Thyroid gland (tissue), 4 donors: ENCODE data around the gene RNGTT. TPM values are rescaled to one million over a fixed set of nuclear protein-coding genes. Genes with fewer than 3 reads are reported as not detected.

ENCODE experiments used
- DNase-seq, 2 donors: peaks; one replicate each; pipeline ENCODE4 v3.0.0-alpha.2; 2019
- H3K27ac ChIP-seq, 3 donors: fragments of 200-600 bp; sonication (generic); 1 replicate in 2 of 3; 2 replicates in 1 of 3; pipeline ENCODE4 v1.5.1; 2016 to 2019; ENCODE audit warnings: mild to moderate bottlenecking in 1 of 3, moderate library complexity in 1 of 3
- H3K27me3 ChIP-seq: fragments of 200-600 bp; sonication (generic); one replicate; pipeline ENCODE4 v1.5.1; 2019
- H3K36me3 ChIP-seq, 2 donors: fragments of 200-600 bp; sonication (generic); one replicate each; pipeline ENCODE4 v1.5.1; 2016 to 2019
- H3K4me1 ChIP-seq, 2 donors: fragments of 200-600 bp; sonication (generic); one replicate each; pipeline ENCODE4 v1.5.1; 2017 to 2019
- H3K4me3 ChIP-seq, 3 donors: fragments of 200-600 bp; sonication (generic); replicated peaks in 1 of 3; 1 replicate in 2 of 3; 2 replicates in 1 of 3; pipeline ENCODE4 v1.5.1; 2016; ENCODE audit warnings: mild to moderate bottlenecking in 1 of 3
- H3K9me3 ChIP-seq: fragments of 200-600 bp; sonication (generic); one replicate; pipeline ENCODE4 v1.5.1; 2017
- CTCF ChIP-seq, 6 experiments: fragments of 200-600 bp in 3 of 6; fragments of 450-650 bp in 3 of 6; sonication (generic) in 3 of 6; IDR thresholded peaks; one replicate each; pipeline ENCODE4 v1.5.1; 2016 to 2019; ENCODE audit warnings: antibody characterized with exemption in 6 of 6, mild to moderate bottlenecking in 2 of 6, inconsistent platforms in 1 of 6, moderate library complexity in 1 of 6
- POLR2A ChIP-seq, 2 donors: fragments of 450-650 bp; IDR thresholded peaks; one replicate each; pipeline ENCODE4 v1.6.1; 2017; ENCODE audit warnings: antibody characterized with exemption in 2 of 2, mild to moderate bottlenecking in 2 of 2, moderate library complexity in 1 of 2
- WGBS, 2 donors: methylation state at CpG; one replicate each; pipeline ENCODE4 v1.1.5; 2017; 5-methylcytosine and 5-hydroxymethylcytosine counted together
- intact Hi-C: fragments of 100-400 bp; cut with DNase I; formaldehyde crosslinking; loops from one replicate; pipeline ENCODE4 v1.15.1; 2023
- small RNA-seq: library from RNA; depleted of rRNA; stranded (forward); fragments of <200 nt; gene quantifications from one replicate; pipeline ENCODE3, GENCODE V24; 2016
- total RNA-seq, 4 donors: library from RNA; depleted of rRNA; stranded (reverse); fragments of >200 nt; gene quantifications; one replicate each; pipeline ENCODE4 v1.2.3, GENCODE V29; 2016

Gene RNGTT
- total RNA-seq, 4 donors from 2014 or later: 19.1 to 31.4 (median 24.8) TPM

- Histone ChIP-seq H3K27ac (no peak overlapping the region), H3K36me3 (no peaks in the 10 kb centered on the region), H3K4me3 (no peak overlapping the region), H3K4me1 (peaks cover 0 to 4% of the 10 kb centered on the region in 2 donors), H3K9me3 (no peaks in the 10 kb centered on the region), H3K27me3 (no peaks in the 10 kb centered on the region)
- no peak for TF ChIP-seq CTCF (IDR thresholded peaks at IDR 0.05)
- TF ChIP-seq POLR2A (IDR thresholded peaks at IDR 0.05): no peak
- 87 to 89% methylated on average over 18 of the region's 18 CpGs for WGBS, 2 donors
- intact Hi-C loops: no loop called here
- DNase-seq: no peak
These were observed 400.8 kb downstream of the RNGTT start for GRCh38 chr6:88562353-88563276.

- no peak overlapping the region for H3K27ac ChIP-seq
These were observed 401.5 kb downstream of the RNGTT start for GRCh38 chr6:88561954-88562315.

GRCh38 chr6:88561034-88561953 lies 402.1 kb downstream of the RNGTT start:
- Histone ChIP-seq H3K36me3 (no peaks in the 10 kb centered on the region), H3K27ac (no peak overlapping the region), H3K27me3 (no peaks in the 10 kb centered on the region), H3K4me1 (peaks cover 0 to 4% of the 10 kb centered on the region in 2 donors), H3K4me3 (no peak overlapping the region), H3K9me3 (no peaks in the 10 kb centered on the region)
- no peak for TF ChIP-seq CTCF (IDR thresholded peaks at IDR 0.05)
- TF ChIP-seq POLR2A (IDR thresholded peaks at IDR 0.05): no peak
- WGBS, 2 donors: 64% methylated on average over 10 of the region's 10 CpGs
- DNase-seq: no peak
- intact Hi-C loops: no loop called here

More at GRCh38 chr6:88561954-88562315, 401.5 kb downstream of the RNGTT start:
- WGBS, 2 donors: 12 to 16% methylated on average over 1 of the region's 1 CpG
- no peaks in the 10 kb centered on the region for H3K27me3 ChIP-seq
- intact Hi-C loops: no loop called here
- no peaks in the 10 kb centered on the region for H3K36me3 ChIP-seq
- peaks cover 0 to 4% of the 10 kb centered on the region in 2 donors for H3K4me1 ChIP-seq
- H3K4me3 ChIP-seq: no peak overlapping the region
- no peak for TF ChIP-seq POLR2A (IDR thresholded peaks at IDR 0.05)
- no peak for TF ChIP-seq CTCF (IDR thresholded peaks at IDR 0.05)
- peak; percentile 16 to 61 for DNase-seq
- H3K9me3 ChIP-seq: no peaks in the 10 kb centered on the region

Small RNA genes lying within 50 kb of the gene (small RNA-seq; reads per million reads assigned to genes)
- gene AL079342.1 (not detected), gene RF00045 (not detected)

Other genes with a start within 250 kb of the RNGTT start
- gene PNRC1, start 117.1 kb upstream of the RNGTT start, total RNA-seq: 100 to 1,000 TPM; 189 to 307 (median 245) TPM
- gene SRSF12, start 154.5 kb upstream of the RNGTT start, total RNA-seq: 1 to 10 TPM in 3 of 4 donors, under 1 TPM in 1; 0.88 to 3.3 (median 2.7) TPM
- 10 to 100 TPM; 21.5 to 33.3 (median 28.6) TPM for gene PM20D2, start 182.4 kb upstream of the RNGTT start, total RNA-seq